Endothelial cell of umbilical vein (primary cell): ENCODE results near the gene PPP1R12C.

Source experiments
- EZH2 ChIP-seq: IDR thresholded peaks from 2 replicates; pipeline ENCODE4 v1.6.1; 2012; ENCODE audit warnings: borderline replicate concordance, low read depth, mild to moderate bottlenecking, moderate library complexity, low read length, inconsistent platforms; ENCODE audit not compliant: severe bottlenecking
- JUN ChIP-seq: IDR thresholded peaks from 2 replicates; pipeline ENCODE4 v1.6.1; 2011; ENCODE audit warnings: borderline replicate concordance, low read depth; ENCODE audit not compliant: insufficient read length, insufficient read depth
- MYC ChIP-seq: IDR thresholded peaks from one replicate; pipeline ENCODE4 v1.6.1; 2011; ENCODE audit warnings: mild to moderate bottlenecking, low read depth, low read length
- POLR2AphosphoS5 ChIP-seq: IDR thresholded peaks from 2 replicates; pipeline ENCODE4 v1.6.1; 2012; ENCODE audit warnings: low read depth, mild to moderate bottlenecking, control low read depth, low read length, moderate library complexity; ENCODE audit not compliant: insufficient read depth
- TF ChIP-seq, protein P1 (sequence below), 2 donors: IDR thresholded peaks; 1 replicate in 1 of 2; 2 replicates in 1 of 2; pipeline ENCODE4 v1.5.1; 2011; ENCODE audit warnings: low read length in 2 of 2, mild to moderate bottlenecking in 2 of 2, moderate library complexity in 2 of 2, control low read depth in 1 of 2, inconsistent platforms in 1 of 2, low read depth in 1 of 2; ENCODE audit not compliant: insufficient read depth in 1 of 2; ENCODE audit errors: extremely low read depth in 1 of 2
- TF ChIP-seq, protein P2 (sequence below): IDR thresholded peaks from 2 replicates; pipeline ENCODE4 v1.6.1; 2011; ENCODE audit not compliant: insufficient read depth, insufficient read length

DNA sequence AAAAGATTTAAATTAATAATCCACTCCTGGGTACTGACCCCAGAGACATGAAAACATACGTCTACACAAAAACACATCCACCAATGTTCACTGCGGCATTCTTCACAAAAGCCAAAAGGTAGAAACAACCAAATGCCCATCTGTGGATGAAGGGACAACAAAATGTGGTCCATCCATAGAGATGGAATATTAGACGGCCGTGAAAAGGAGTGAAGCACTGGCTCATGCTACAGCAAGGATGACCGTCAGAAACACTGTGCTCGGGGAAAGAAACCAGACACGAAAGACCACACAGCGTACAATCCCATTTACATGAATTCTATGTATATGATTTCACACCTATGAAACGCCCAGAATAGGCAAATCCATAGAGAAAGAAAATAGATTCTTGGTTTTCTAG is 60.6 kb downstream of the PPP1R12C start:
- TF ChIP-seq, protein P1, sequence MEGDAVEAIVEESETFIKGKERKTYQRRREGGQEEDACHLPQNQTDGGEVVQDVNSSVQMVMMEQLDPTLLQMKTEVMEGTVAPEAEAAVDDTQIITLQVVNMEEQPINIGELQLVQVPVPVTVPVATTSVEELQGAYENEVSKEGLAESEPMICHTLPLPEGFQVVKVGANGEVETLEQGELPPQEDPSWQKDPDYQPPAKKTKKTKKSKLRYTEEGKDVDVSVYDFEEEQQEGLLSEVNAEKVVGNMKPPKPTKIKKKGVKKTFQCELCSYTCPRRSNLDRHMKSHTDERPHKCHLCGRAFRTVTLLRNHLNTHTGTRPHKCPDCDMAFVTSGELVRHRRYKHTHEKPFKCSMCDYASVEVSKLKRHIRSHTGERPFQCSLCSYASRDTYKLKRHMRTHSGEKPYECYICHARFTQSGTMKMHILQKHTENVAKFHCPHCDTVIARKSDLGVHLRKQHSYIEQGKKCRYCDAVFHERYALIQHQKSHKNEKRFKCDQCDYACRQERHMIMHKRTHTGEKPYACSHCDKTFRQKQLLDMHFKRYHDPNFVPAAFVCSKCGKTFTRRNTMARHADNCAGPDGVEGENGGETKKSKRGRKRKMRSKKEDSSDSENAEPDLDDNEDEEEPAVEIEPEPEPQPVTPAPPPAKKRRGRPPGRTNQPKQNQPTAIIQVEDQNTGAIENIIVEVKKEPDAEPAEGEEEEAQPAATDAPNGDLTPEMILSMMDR (IDR thresholded peaks at IDR 0.05; ENCODE audit: extremely low read depth in 1 of 2, insufficient read depth in 1 of 2, low read depth in 1 of 2, low read length in 2 of 2): no peak
- TF ChIP-seq, protein P2, sequence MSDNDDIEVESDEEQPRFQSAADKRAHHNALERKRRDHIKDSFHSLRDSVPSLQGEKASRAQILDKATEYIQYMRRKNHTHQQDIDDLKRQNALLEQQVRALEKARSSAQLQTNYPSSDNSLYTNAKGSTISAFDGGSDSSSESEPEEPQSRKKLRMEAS: no peak
- TF ChIP-seq JUN (no peak), MYC (no peak), EZH2 (no peak), POLR2AphosphoS5 (no peak)
